B cell (primary cell): ENCODE results near the gene LRIG3. TPM values are rescaled to one million over a fixed set of nuclear protein-coding genes. Genes with fewer than 3 reads are reported as not detected.

Source experiments
- ATAC-seq: fragments of 200-7000 bp; cut with Tn5 transposase; one replicate; pipeline ENCODE4 v1.10.0; 2021; ENCODE audit warnings: low read depth, mild to moderate bottlenecking, moderate number of reproducible peaks, moderate library complexity
- CTCF ChIA-PET: fragments of 350-600 bp; sonication (Branson Sonifier 250); formaldehyde crosslinking; loops from one replicate; lab custom pipeline; 2021; ENCODE audit warnings: antibody characterized with exemption, inconsistent platforms; lab: Charles Lee
- POLR2A ChIA-PET: fragments of 350-600 bp; sonication (Branson Sonifier 250); formaldehyde crosslinking; loops from one replicate; lab custom pipeline; 2021; ENCODE audit warnings: antibody characterized with exemption; lab: Charles Lee
- DNase-seq: peaks from one replicate; pipeline ENCODE4 v3.0.0; 2013
- H2AFZ ChIP-seq: 2 replicates; pipeline ENCODE4 v1.6.1; 2012; ENCODE audit warnings: mild to moderate bottlenecking, low read depth, low read length; ENCODE audit not compliant: insufficient read depth, poor library complexity, severe bottlenecking
- H3K27ac ChIP-seq, 2 donors: 1 replicate in 1 of 2; 2 replicates in 1 of 2; pipeline ENCODE4 v1.5.1; 2012 to 2013; ENCODE audit warnings: low read length in 2 of 2, mild to moderate bottlenecking in 2 of 2, moderate library complexity in 1 of 2
- H3K27me3 ChIP-seq, 4 experiments: fragments of 200-600 bp in 1 of 4; sonication (generic) in 1 of 4; replicated peaks in 1 of 4; 1 replicate in 2 of 4; 2 replicates in 2 of 4; pipeline versions ENCODE4 v1.6.1 to v1.7.0; 2013 to 2016; ENCODE audit warnings: low read length in 3 of 4, mild to moderate bottlenecking in 2 of 4, mixed read lengths in 1 of 4, moderate library complexity in 1 of 4; ENCODE audit not compliant: insufficient read depth in 4 of 4, control insufficient read depth in 3 of 4; ENCODE audit errors: control extremely low read depth in 1 of 4
- H3K36me3 ChIP-seq, 2 experiments: replicated peaks in 1 of 2; 1 replicate in 1 of 2; 2 replicates in 1 of 2; pipeline versions ENCODE4 v1.6.1 to v1.7.1; 2013; ENCODE audit warnings: low read length in 1 of 2; ENCODE audit not compliant: insufficient read depth in 2 of 2, control insufficient read depth in 1 of 2; ENCODE audit errors: control extremely low read depth in 1 of 2, extremely low read depth in 1 of 2
- H3K4me1 ChIP-seq, 2 donors: fragments of 200-600 bp in 1 of 2; sonication (generic) in 1 of 2; 1 replicate in 1 of 2; 2 replicates in 1 of 2; pipeline versions ENCODE4 v1.5.1 to v1.6.1; 2013 to 2017; ENCODE audit warnings: low read length in 2 of 2; ENCODE audit not compliant: control insufficient read depth in 2 of 2, insufficient read depth in 2 of 2
- H3K4me2 ChIP-seq: replicated peaks from 2 replicates; pipeline ENCODE3; 2012; ENCODE audit warnings: mild to moderate bottlenecking, low read depth, low read length; ENCODE audit not compliant: poor library complexity, severe bottlenecking
- H3K4me3 ChIP-seq, 5 experiments: fragments of 200-600 bp in 1 of 5; sonication (generic) in 1 of 5; 1 replicate in 3 of 5; 2 replicates in 2 of 5; pipeline versions ENCODE4 v1.5.1 to v1.7.0; 2011 to 2016; ENCODE audit warnings: low read length in 4 of 5, mild to moderate bottlenecking in 4 of 5, low read depth in 2 of 5, control low read depth in 1 of 5, moderate library complexity in 1 of 5; ENCODE audit not compliant: insufficient read depth in 1 of 5; ENCODE audit errors: control extremely low read depth in 1 of 5, extremely low read depth in 1 of 5
- H3K79me2 ChIP-seq: fragments of 200-600 bp; sonication (generic); one replicate; pipeline ENCODE4 v1.6.0; 2016; ENCODE audit warnings: low read length; ENCODE audit not compliant: control insufficient read depth, insufficient read depth
- H3K9ac ChIP-seq: fragments of 200-600 bp; sonication (generic); 2 replicates; pipeline ENCODE4 v1.6.1; 2017; ENCODE audit warnings: mild to moderate bottlenecking, low read length, moderate library complexity
- H3K9me3 ChIP-seq, 3 donors: one replicate each; pipeline versions ENCODE4 v1.6.1 to v1.7.1; 2013; ENCODE audit warnings: low read length in 2 of 3; ENCODE audit not compliant: control insufficient read depth in 2 of 3, insufficient read depth in 1 of 3; ENCODE audit errors: control extremely low read depth in 1 of 3
- H4K20me1 ChIP-seq: 2 replicates; pipeline ENCODE4 v1.6.0; 2012; ENCODE audit warnings: mild to moderate bottlenecking, low read length; ENCODE audit not compliant: insufficient read depth, control insufficient read depth, poor library complexity, severe bottlenecking
- H3K27ac Mint-ChIP-seq: one replicate; pipeline ENCODE4 v1.8.0; 2021; ENCODE audit warnings: mixed read lengths
- H3K27me3 Mint-ChIP-seq: one replicate; pipeline ENCODE4 v1.8.0; 2021; ENCODE audit warnings: mixed read lengths
- H3K4me1 Mint-ChIP-seq: one replicate; pipeline ENCODE4 v1.8.0; 2021; ENCODE audit warnings: mixed read lengths
- H3K4me3 Mint-ChIP-seq: one replicate; pipeline ENCODE4 v1.8.0; 2021; ENCODE audit warnings: mixed read lengths
- H3K9me3 Mint-ChIP-seq: one replicate; pipeline ENCODE4 v1.8.0; 2022; ENCODE audit warnings: mixed read lengths; ENCODE audit not compliant: insufficient read depth
- CTCF ChIP-seq: fragments of 200-600 bp; IDR thresholded peaks from one replicate; pipeline ENCODE4 v1.8.0; 2022; ENCODE audit warnings: antibody characterized with exemption, mild to moderate bottlenecking
- EZH2 ChIP-seq: IDR thresholded peaks from 2 replicates; pipeline ENCODE4 v1.6.1; 2012; ENCODE audit warnings: borderline replicate concordance, low read depth, mild to moderate bottlenecking, moderate library complexity, low read length; ENCODE audit not compliant: insufficient read depth, poor library complexity, severe bottlenecking
- WGBS: methylation state at CpG from one replicate; pipeline ENCODE4 v1.1.5; 2013; ENCODE audit warnings: missing lambda C conversion rate; ENCODE audit not compliant: insufficient coverage; 5-methylcytosine and 5-hydroxymethylcytosine counted together
- intact Hi-C: fragments of 100-400 bp; cut with micrococcal nuclease; formaldehyde crosslinking; loops from one replicate; pipeline ENCODE4 v1.10.0; 2022
- polyA plus RNA-seq: library from polyadenylated mRNA; depleted of rRNA; stranded (reverse); fragments of >200 nt; gene quantifications from 2 replicates; pipeline ENCODE4 v1.2.3, GENCODE V29; 2012
- total RNA-seq, 2 donors: library from RNA; stranded (reverse); fragments of 120-200 nt in 1 of 2; gene quantifications; 1 replicate in 1 of 2; 2 replicates in 1 of 2; pipeline versions ENCODE4 v1.2.3 to v1.2.4, GENCODE V29; 2013 to 2022

The LRIG3 gene
- total and polyA plus RNA-seq, 2 donors (not counting 1 experiment from before 2014, with no cell fraction given), result 0.13 TPM; not detected in 1

DNA sequence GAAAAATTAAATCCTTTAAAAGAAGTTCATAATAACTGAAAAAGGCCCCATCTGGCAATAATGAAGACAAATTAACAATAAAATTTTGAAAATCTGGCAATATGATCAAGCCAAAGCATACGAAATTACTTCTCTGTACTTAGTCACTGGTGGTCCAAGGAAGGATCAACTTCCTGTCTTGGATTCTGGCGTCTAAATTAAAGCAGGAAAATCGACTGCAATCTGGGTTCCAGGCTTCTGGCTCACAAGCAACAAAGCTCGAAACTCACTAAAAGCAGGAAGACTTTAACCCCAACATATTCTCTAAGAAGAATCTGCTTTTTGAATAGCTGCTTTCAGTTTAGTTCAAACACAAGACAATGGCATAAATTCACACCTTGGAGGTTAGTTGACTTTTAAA is 49.7 kb downstream of the LRIG3 start:
- 76% methylated on average over 4 of the region's 4 CpGs for WGBS
- no peaks in the 10 kb centered on the region for H3K4me1 Mint-ChIP-seq
- ATAC-seq (no peak), DNase-seq (no peak)
- Histone ChIP-seq H3K36me3 (no peaks in the 10 kb centered on the region), H3K9ac (no peak overlapping the region), H3K79me2 (no peaks in the 10 kb centered on the region), H3K27me3 (no peaks in the 10 kb centered on the region), H3K9me3 (no peaks in the 10 kb centered on the region), H2AFZ (no peak overlapping the region), H3K4me3 (no peak overlapping the region), H3K4me1 (no peaks in the 10 kb centered on the region), H4K20me1 (no peaks in the 10 kb centered on the region), H3K27ac (no peak overlapping the region), H3K4me2 (no peak overlapping the region)
- ChIA-PET CTCF (no interaction called here), POLR2A (no interaction called here)
- no peak overlapping the region for H3K27ac Mint-ChIP-seq
- no peak for TF ChIP-seq EZH2
- TF ChIP-seq CTCF, result no peak
- intact Hi-C loops, result no loop called here
- H3K9me3 Mint-ChIP-seq, result peaks cover 4% of the 10 kb centered on the region
- no peak overlapping the region for H3K4me3 Mint-ChIP-seq
- H3K27me3 Mint-ChIP-seq, result no peaks in the 10 kb centered on the region

DNA sequence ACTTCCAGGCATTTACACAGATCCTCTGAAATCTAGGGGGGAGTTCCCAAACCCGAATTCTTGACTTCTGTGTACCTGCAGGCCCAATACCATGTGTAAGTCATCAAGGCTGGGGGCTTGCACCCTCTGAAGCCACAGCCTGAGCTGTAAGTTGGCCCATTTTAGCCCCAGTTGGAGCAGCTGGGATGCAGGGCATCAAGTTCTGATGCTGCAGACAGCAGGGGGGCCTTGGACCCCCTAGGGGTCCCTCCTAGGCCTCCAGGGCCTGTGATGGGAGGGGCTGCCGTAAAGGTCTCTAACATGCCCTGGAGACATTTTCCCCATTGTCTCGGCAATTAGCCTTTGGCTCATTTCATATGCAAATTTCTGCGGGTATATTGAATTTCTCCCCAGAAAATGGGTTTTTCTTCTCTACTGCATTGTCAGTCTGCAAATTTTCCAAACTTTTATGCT is 59.5 kb downstream of the LRIG3 start:
- H3K9me3 Mint-ChIP-seq, result no peaks in the 10 kb centered on the region
- no peaks in the 10 kb centered on the region for H3K27me3 ChIP-seq
- CTCF ChIA-PET, result no interaction called here
- POLR2A ChIA-PET, result no interaction called here
- intact Hi-C loops, result no loop called here
- H3K4me3 ChIP-seq, result no peak overlapping the region
- H3K79me2 ChIP-seq, result no peaks in the 10 kb centered on the region
- 69% methylated on average over 2 of the region's 4 CpGs for WGBS
- no peak overlapping the region for H3K27ac ChIP-seq
- H3K9ac ChIP-seq, result no peak overlapping the region
- H3K27me3 Mint-ChIP-seq, result no peaks in the 10 kb centered on the region
- no peaks in the 10 kb centered on the region for H3K4me1 Mint-ChIP-seq
- H4K20me1 ChIP-seq, result no peaks in the 10 kb centered on the region
- ATAC-seq, result no peak
- no peak for TF ChIP-seq CTCF
- TF ChIP-seq EZH2, result no peak
- H3K4me1 ChIP-seq, result no peaks in the 10 kb centered on the region
- no peak overlapping the region for H3K4me3 Mint-ChIP-seq
- no peak overlapping the region for H3K4me2 ChIP-seq
- no peak for DNase-seq
- H3K9me3 ChIP-seq, result no peaks in the 10 kb centered on the region
- H2AFZ ChIP-seq, result no peak overlapping the region
- no peak overlapping the region for H3K27ac Mint-ChIP-seq
- no peaks in the 10 kb centered on the region for H3K36me3 ChIP-seq
